ENCODE data around the gene CABLES2.
"Not testable (repeated sequence)": the region's sequence is repeated elsewhere in the genome, so short reads cannot be mapped to it uniquely, and the experiment has no call there.

The CABLES2 gene

DNA sequence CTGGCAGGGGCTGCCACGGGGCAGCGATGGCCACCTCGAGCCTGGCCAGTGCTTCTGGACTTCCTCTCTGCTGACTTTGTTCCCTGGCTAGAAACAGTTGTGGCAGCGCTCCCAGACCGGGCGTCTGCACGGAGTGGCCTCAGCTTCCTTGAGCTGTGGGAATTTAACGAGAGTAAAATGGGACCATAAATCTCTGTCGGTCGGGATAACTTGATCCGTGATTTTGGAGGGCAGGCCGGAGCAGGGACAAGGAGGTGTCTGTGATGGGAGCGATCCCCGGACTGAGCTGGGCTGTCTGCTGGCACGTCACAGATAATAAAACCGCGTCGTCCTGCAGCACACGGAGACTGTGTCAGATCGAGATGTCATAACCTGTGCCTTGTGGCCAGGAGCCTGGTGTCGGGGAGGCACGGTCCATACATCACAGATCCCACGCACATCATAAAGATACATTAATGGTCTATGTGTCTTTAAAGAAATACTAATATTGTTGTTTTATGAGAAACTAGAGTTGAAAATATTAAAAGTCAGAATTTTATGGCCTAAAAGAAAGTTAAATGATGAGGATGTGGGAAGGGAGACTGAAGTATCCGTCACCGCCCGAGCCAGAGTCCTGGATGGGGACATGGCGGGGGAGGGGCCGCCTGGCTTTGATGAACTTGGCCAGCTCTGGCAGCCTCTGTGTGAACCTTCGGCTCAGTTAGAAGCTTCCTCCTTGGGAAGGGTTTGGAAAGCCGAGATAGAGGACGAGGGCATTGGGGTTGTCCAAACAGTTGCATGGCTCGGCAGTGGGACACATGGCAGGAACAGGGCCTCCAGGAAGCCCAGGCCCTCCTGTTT, 26.8 kb upstream of the CABLES2 start:
- no peak for DNase-seq

GRCh38 chr20:62430866-62431447, 23.9 kb upstream of the CABLES2 start:
- DNase-seq, result no peak

- no peak for DNase-seq
Measured at GRCh38 chr20:62430311-62430853, 23.3 kb upstream of the CABLES2 start.

DNA sequence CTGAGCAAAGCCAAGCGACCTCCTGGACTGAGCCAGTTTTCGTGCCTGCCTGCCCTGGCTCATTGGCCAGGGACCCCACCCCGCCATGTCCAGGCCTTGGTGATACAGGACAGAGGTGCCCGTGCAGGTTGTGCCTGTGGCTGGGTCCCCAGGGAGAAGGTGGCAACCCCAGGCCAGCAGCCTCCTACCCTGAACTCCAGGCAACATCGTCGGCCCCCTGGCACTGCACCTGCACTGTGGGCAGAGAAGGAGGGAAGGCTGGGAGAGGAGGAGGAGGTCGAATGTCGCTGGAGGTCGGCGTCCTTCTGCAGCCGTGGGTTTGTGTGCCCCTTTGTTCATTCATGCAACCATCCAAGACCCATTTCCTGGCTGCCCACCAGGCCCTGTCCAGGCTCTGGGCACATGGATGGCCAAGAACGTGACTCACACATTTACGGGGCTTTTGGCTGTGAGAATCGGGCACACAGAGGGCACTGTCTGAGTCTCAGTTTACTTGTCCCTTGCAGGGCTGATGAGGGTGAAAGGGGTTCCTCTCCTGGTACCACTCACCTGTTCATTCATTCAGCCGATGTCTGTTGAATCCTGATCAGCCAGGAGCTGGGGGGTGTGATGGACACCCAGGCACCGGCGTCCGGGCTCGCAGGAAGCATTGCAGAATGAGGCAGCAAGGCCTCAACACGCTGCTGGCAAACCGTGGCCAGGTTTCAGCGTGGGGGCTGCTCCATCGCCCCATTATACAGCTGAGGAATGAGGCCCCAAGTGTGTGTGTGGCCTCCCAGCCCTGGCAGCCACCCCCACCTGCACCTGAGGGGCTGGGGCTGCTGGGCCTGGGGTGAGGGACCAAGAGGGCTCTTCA, 22.6 kb upstream of the CABLES2 start:
- DNase-seq, result no peak

DNA sequence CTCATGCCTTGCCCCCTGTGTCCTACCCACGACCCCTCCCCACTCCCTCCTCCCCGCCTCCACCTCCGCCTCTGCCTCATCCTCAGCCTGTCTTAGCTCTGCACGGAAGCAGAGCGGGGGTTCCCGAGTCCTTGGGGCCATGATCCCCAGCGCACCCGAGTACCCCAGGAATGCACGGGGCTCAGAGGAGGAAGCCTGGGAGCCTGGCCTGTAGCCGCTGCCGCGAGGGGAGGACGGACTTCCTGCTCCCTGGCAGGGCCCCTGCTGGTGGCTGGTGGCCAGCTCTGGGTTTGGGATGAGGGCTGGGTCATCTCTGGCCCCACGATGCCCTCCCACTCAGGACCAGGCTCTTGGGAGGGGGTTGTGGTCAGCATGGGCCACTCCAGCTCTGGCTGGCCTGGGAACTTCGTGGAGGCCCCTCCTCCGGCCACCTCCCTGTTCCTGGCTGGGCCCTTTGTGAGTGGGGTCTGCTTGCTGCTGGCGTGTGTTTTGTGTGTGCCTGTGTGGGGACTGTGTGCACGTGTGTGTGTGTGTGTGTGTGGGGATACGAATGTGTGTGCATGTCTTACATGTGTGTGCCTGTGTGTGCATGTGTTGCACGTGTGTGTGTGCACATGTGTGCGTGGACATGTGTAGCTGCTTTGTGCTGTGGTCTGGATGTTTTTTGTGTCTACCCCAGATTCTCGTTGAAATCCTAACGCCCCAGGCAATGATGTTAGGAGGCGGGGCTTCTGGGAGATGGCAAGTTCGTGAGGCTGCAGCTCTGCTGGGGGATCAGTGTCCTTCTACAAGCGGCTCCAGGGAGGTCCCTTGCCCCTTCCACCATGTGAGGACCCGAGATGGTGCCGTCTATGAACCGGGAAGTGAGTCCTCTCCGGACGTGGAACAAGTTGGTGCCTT, 21.6 kb upstream of the CABLES2 start:
- DNase-seq, result no peak

DNA sequence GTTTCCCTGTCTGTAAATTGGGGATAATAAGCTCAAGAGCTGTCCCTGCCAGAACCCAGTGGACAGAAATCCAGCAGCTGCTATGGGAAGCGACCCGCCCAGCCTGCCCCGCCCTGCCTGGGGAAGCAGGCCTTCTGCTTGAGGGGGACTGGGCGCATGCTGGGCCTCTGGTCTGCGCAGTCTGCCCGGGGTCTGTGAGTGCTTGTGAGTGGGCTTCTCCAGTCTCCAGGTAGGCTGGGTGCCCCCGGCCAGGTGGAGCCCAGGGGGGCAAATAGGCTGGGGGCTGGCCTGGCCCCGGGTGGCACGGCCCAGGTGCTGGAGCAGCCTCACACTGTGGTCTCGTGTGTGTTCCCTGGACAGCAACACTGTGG, 20.9 kb upstream of the CABLES2 start:
- DNase-seq, result no peak

DNA sequence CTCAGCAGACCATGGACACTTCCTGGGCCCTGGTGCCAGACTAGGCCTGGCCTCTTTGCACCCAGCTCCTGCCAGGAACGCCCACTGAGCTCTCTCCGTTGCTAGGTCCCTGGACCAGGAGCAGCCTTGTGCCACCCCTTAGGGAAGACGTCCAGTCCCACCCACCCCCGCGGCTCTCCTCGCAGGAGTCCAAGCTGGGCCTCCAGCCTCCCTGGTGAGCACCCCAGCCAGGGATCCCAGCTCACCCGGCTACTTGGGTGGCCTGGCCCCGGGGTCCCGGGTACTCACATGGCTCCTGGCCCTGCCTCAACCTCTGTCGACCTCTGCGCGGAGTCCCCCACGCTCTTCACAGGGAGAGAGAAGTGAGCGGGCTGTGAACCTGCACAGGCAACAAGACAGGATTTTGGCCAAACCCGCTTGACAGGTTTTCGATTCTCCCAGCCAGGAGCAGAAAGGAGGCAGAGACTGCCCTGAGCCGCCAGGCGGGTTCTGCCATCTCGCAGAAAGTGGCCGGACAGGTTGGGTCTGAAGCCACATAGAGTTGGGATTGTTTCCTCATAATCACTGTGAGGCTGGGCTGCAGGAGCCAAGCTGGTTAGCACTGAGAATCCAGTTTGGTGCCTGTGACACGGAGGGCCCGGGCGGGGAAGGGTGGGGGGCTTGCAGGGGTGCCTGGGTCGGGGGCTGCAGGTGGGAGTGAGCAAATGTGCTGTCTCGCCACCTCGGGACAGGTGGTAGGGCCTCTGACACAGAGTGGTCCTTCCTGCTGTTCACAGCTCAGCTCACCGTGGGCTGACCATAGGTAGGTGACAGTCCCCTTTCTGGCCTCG, 20.3 kb upstream of the CABLES2 start, which contains the start of gene RBBP8NL:
TSS of gene RBBP8NL (minus strand) at position 368 of the 830 bp plus-strand sequence. CDS start 7,892 bp downstream, outside the sequence.
- DNase-seq, result no peak

GRCh38 chr20:62426699-62427131, 19.6 kb upstream of the CABLES2 start:
- DNase-seq, result no peak

- DNase-seq, result not testable (repeated sequence)
Measured at GRCh38 chr20:62426059-62426348, 18.9 kb upstream of the CABLES2 start.

DNA sequence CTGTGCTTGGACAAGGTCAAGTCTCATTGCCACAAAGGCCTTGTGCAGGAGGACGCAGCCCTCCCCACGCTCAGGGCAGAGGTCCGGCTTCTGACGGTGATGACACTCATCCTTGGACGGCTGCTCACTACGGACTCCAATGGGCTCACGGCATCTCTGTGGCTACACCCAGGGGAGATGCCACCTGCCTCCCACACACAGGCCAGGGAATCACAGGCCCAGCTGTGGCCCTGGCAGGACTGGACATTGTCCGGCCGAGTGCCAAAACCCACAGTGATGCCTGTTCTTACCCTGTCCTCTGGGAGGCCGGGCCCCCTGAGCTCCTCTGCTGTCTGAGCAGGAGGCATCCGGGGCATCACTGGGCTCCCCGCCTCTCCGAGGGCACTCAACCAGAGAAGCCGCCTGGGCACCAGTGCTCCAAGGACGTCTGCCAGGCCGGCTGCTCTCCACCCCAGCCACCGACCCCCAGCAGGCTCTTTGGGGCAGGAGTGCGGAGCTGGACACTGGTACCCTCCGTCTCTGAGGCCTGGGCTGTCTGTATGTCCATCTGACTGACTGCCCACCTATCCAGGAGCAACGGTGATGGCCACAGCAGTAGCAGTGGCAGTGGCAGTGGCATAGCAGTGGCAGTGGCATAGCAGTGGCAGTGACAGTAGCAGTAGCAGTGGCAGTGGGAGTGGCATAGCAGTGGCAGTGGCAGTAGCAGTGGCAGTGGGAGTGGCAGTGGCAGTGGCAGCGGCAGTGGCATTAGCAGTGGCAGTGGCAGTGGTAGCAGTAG, 18.4 kb upstream of the CABLES2 start:
- no peak for DNase-seq

- no peak for DNase-seq
Measured at GRCh38 chr20:62424249-62425107, 17.4 kb upstream of the CABLES2 start.

GRCh38 chr20:62423326-62423706, 16.2 kb upstream of the CABLES2 start:
- DNase-seq, result no peak

DNA sequence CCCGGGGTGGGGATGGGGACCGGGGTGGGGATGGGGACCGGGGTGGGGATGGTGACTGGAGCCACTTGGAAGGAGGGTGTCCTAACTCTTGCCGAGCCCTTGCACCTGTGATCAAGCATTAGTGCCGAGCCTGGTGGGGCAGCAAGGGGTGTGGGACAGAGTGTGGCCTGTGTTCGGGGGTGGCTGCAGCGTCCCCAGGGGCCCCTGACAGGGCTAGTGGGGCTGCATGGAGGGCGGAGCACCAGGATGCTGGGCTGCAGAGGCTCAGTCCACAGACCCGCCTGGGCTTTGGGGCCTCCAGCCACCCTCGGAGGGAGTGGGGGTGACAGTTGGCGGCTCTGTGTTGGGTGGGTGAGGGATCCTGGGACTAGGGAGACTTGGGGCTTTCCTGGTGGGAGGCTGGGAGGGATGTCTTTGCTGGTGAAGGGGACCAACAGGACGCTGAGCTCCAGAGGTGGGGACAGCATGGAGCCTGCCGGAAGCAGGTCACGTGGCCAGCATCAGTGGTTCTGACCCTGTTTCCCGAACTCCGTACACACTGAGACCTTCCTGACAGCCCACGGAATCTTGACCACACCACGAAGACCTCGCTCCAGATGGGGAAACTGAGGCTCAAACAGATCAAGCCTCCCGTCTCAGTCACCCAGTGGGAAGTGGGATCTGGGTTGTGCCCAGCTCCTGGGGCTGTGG, 15.7 kb upstream of the CABLES2 start:
- no peak for DNase-seq

GRCh38 chr20:62421716-62421990, 14.6 kb upstream of the CABLES2 start:
- no peak for DNase-seq

DNA sequence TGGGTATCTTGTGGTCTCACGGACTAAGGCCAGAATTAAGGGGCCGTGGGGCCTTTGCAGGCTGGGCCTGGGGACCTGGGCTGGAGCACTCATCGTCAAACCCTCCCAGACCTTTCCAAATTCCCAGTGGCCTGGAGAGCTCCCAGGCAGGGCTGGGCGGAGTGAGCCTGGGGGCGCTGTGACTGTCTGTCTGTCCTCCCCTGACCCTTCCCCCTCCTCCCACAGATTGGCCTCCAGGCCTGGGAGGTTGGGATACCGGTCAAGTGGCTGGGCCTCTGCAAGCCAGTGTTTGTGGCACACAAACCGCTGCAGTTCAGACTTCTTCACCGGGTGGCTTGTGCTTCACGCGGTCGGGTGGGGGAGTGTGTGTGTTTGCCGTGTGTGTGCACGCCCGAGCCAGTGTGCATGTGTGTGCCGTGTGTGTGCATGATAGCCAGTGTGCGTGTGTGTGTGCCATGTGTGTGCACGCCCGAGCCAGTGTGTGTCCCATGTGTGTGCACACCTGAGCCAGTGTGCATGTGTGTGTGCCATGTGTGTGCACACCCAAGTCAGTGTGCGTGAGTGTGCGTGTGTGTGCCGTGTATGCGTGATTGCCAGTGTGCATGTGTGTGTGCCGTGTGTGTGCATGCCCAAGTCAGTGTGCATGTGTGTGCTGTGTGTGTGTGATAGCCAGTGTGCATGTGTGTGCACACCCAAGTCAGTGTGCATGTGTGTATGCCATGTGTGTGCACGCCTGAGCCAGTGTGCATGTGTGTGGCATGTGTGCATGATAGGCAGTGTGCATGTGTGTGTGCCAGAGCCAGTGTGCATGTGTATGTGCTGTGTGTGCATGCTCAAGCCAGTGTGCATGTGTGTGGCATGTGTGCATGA, 14.0 kb upstream of the CABLES2 start:
- no peak for DNase-seq

GRCh38 chr20:62419759-62420158, 12.7 kb upstream of the CABLES2 start:
- DNase-seq, result no peak

GRCh38 chr20:62418709-62419487, 11.8 kb upstream of the CABLES2 start:
- no peak for DNase-seq

Measured in NCI-H446 treated with DMSO at 0.1 percent for 48 hours (cell line).